Brain microvascular endothelial cell (primary cell): ENCODE measurements around the gene P2RY12.
A peak's percentile ranks its signal among the peaks of the same experiment; 100 is the strongest.

Experiments used
- DNase-seq: peaks from one replicate; pipeline ENCODE4 v3.0.0-alpha.2; 2020
- H3K27ac ChIP-seq: fragments of 250-450 bp; sonication (Bioruptor Pico); 2 replicates; pipeline ENCODE4 v1.5.1; 2020; ENCODE audit warnings: mild to moderate bottlenecking, moderate library complexity
- H3K27me3 ChIP-seq: fragments of 250-450 bp; sonication (Bioruptor Pico); replicated peaks from 2 replicates; pipeline ENCODE4 v1.5.1; 2020; ENCODE audit warnings: mild to moderate bottlenecking
- H3K36me3 ChIP-seq: fragments of 250-450 bp; sonication (Bioruptor Pico); replicated peaks from 2 replicates; pipeline ENCODE4 v1.5.1; 2020; ENCODE audit warnings: mild to moderate bottlenecking
- H3K4me3 ChIP-seq: 2 replicates; pipeline ENCODE4 v1.5.1; 2011; ENCODE audit warnings: low read depth, mild to moderate bottlenecking, control low read depth, low read length, moderate library complexity
- in situ Hi-C: cut with HindIII; loops from 2 replicates; pipeline ENCODE4 v1.10.0; 2017; ENCODE audit warnings: low sequenced_read_pairs, low pct_ligation_motif_present
- TF ChIP-seq, protein P1 (sequence below): IDR thresholded peaks from 2 replicates; pipeline ENCODE4 v1.5.1; 2011; ENCODE audit warnings: low read depth, mild to moderate bottlenecking, moderate library complexity, low read length, control low read depth, inconsistent platforms; ENCODE audit errors: missing control alignments

P2RY12 gene

DNA sequence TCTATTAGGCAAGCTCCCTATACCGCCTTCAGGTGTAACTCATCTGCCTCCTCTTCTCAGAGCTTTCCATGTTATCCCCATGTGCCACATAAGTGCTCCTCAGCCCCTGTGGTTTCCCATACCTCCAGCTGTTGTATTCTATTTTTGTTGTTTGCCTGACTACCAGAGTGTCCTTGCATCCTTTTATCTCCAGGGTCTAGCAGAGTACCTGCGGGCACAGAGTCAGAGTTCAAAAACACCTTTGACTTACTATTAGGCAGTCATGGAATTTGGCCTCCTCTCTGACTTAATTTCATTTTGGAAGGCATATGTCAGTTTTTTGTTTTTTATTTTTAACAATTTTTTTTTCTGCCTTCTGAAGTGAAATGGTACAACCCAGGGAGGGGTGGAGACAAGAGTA lies 75.0 kb downstream of the P2RY12 start:
- TF ChIP-seq, protein P1, sequence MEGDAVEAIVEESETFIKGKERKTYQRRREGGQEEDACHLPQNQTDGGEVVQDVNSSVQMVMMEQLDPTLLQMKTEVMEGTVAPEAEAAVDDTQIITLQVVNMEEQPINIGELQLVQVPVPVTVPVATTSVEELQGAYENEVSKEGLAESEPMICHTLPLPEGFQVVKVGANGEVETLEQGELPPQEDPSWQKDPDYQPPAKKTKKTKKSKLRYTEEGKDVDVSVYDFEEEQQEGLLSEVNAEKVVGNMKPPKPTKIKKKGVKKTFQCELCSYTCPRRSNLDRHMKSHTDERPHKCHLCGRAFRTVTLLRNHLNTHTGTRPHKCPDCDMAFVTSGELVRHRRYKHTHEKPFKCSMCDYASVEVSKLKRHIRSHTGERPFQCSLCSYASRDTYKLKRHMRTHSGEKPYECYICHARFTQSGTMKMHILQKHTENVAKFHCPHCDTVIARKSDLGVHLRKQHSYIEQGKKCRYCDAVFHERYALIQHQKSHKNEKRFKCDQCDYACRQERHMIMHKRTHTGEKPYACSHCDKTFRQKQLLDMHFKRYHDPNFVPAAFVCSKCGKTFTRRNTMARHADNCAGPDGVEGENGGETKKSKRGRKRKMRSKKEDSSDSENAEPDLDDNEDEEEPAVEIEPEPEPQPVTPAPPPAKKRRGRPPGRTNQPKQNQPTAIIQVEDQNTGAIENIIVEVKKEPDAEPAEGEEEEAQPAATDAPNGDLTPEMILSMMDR = no peak
- H3K27me3 ChIP-seq = no peaks in the 10 kb centered on the region
- in situ Hi-C loops = no loop called here
- no peaks in the 10 kb centered on the region for H3K36me3 ChIP-seq
- DNase-seq = no peak
- no peak overlapping the region for H3K4me3 ChIP-seq
- no peak overlapping the region for H3K27ac ChIP-seq

DNA sequence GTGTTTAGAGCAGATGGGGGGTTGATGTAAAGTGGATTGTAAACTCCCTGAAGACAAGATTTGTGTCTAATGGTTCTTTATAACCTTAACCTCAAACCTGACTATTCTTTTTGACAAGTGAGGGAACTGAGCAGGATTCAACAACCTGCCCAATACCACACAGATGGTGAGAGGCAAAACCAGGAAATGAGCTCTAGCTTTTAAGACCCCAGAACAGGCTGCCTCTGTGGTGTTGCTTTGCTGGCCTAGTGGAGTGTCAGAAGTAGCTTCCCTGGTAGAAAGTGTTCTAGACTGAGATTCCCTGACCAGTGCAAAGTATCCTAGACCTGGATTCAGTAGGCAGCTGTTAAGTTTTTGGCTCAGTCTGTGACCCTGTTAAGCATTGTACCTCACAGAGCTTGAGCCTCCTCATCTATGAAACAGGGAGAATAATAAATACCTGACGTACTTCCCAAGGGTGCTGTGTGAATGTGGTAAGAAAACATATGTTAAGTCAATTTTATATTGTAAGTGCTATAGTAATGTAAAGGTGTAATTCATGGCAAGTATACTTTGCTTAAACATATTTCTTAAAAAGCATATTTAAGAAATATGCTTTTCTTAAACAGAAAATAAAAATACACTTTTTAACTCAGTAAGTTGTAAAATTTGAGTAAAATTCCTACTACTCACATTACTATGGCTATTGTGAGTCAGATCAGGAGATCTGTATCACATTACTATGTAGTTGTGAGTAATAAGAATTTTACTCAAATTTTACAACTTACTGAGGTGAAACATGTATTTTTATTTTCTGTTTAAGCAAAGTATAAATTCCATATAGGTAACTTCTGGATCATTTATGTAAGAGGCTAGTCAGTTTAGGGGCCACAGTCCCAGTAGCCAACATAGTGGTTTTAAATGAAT lies 76.7 kb downstream of the P2RY12 start:
- no peaks in the 10 kb centered on the region for H3K36me3 ChIP-seq
- no peak overlapping the region for H3K4me3 ChIP-seq
- TF ChIP-seq, protein P1 = no peak
- H3K27me3 ChIP-seq = no peaks in the 10 kb centered on the region
- no peak overlapping the region for H3K27ac ChIP-seq
- DNase-seq = no peak
- in situ Hi-C loops = no loop called here

DNA sequence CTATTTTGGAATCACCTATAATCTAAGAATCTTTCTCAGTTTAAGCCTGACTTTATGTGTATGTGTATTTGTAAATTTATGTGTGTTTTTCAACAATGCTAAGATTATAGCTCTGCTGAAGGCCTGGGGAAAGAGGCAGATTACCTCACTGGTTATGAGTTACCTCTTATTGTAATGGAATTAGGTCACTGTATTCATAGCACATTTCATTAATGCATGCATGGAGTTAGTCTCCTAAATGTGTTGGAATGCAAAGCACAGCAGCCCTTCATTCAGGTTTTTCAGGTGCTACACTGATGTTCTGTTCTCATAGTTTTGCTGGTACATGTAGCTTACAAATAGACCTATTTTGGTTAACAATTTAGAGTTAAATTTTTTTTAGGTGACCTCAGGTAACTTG lies 77.4 kb downstream of the P2RY12 start:
- Histone ChIP-seq H3K36me3 (no peaks in the 10 kb centered on the region), H3K27ac (no peak overlapping the region), H3K27me3 (no peaks in the 10 kb centered on the region), H3K4me3 (no peak overlapping the region)
- TF ChIP-seq, protein P1 = no peak
- no peak for DNase-seq
- in situ Hi-C loops = no loop called here

DNA sequence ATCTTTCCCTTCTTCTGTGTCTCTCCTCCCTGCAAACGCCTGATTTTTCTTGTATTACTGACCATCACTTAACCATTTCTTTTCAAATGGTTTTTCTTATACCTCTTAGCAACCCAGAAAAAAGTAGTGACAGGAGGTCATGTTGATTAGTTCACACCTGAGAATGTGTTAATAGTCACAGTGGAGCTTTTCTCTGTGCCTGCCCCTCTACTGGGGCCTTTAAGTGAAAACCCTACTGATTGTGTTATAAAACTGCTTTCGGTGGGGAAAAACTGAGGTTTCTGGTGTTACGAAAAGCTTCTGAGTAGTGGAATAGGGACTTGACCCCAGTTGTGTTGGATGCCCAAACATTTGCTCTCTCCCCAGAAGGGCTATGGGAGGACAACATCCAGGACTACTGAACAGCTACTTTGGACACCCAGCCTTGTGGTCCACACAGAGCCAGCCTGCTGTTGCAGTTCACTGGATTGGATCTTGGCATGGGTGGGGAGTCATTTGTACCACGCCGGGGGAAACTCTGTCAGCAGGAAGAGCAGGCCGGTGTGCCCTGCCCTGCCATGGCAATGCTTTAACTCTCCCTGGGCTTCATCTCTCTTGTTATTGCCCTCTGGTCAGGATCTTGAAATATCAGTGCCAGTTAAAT lies 78.3 kb downstream of the P2RY12 start:
- Histone ChIP-seq H3K4me3 (no peak overlapping the region), H3K36me3 (no peaks in the 10 kb centered on the region), H3K27ac (no peak overlapping the region), H3K27me3 (no peaks in the 10 kb centered on the region)
- TF ChIP-seq, protein P1 = no peak
- in situ Hi-C loops = no loop called here
- no peak for DNase-seq

DNA sequence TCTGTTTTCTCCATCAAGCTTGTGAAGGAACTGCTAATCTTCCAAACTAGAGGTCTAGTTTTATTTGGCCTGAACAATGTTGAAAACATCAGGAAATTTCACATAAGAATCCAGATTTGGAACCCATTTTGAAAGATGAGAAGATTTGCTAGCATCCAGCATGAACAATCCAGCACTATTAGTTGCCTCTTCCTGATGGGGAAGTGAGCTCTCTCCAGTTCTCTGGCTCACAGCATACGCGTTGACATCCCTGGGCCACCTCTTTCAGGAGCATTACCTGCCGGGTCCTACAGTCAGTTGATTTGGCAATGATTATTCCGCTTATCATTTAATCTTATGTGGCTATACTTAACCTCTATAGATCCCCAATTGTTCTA lies 78.8 kb downstream of the P2RY12 start:
- TF ChIP-seq, protein P1 = no peak
- in situ Hi-C loops = no loop called here
- Histone ChIP-seq H3K27me3 (no peaks in the 10 kb centered on the region), H3K27ac (peak overlapping the region; percentile 35), H3K36me3 (no peaks in the 10 kb centered on the region), H3K4me3 (peak overlapping the region; percentile 27)
- DNase-seq = no peak
